ENCODE results near the gene PHACTR2.
"Not testable (repeated sequence)": the region's sequence is repeated elsewhere in the genome, so short reads cannot be mapped to it uniquely, and the experiment has no call there.

Gene PHACTR2

GRCh38 chr6:143677891-143678791, at the start of gene PHACTR2:
Gene PHACTR2 (plus strand): TSS chr6:143677965. CDS start chr6:143678164, 199 bp downstream.
- peak; percentile 75 for DNase-seq

GRCh38 chr6:143629104-143630080, 48.4 kb upstream of the PHACTR2 start:
- DNase-seq, result peak; percentile 11

- not testable (repeated sequence) for DNase-seq
Measured at GRCh38 chr6:143631196-143631595, 46.6 kb upstream of the PHACTR2 start.

- DNase-seq, result no peak
Measured at GRCh38 chr6:143632894-143633293, 44.9 kb upstream of the PHACTR2 start.

DNA sequence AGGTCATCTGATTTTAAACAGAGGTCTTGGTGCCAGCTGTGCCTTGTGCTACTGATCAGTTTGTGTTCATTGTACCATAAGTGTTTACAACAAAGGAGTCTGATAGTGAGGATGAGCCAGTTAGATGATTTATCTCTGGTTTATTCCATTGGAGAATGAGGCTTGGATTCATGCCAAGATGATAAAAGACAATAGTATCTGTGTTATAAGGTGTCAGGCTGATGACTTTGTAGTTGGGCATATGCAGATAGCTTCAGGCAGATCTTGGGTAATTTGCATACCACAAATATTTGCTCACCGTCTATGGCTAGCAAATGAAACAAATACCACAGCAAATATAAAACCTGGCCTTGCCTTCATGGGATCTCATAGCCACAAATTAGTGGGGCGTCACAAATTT, 43.3 kb upstream of the PHACTR2 start:
- peak; percentile 65 for DNase-seq

DNA sequence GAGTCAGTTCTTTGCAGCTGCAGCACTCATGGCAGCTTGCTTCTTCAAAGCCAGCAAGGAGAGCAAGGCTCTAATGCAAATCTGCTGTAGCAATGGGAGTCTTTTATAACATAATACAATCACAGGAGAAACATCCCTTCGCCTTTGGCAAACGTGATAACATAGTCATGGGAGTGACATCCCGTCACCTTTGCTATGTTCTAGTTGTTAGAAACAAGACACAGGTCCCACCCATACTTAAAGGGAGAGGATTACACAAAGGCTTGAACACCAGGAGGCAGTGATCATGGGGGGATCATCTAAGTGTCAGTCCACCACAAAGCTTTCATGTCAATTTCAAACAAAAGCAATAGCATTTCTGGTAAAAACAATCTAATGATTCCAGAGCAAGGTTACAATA, 40.1 kb upstream of the PHACTR2 start:
- no peak for DNase-seq

GRCh38 chr6:143642403-143642802, 35.4 kb upstream of the PHACTR2 start:
- DNase-seq, result no peak

DNA sequence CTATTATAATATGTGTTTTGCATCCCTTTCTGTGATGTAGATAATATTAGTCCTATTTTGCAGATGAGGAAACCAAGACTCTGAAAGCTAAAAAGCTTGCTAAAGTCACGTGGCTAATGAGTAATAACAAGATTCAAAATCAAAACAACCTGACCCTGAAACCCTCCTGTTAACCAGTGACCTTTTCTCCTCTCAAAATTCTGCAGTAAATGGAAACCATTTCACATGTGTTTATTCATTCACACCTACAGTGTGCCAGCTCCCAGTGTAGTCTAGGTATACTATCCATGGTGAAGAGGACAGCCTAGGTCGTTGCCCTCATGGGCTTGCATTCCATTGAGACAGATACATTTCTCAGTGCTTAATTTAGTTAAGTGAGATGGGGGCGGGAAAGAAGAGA, 30.6 kb upstream of the PHACTR2 start:
- no peak for DNase-seq

- no peak for DNase-seq
Measured at GRCh38 chr6:143647732-143648131, 30.0 kb upstream of the PHACTR2 start.

GRCh38 chr6:143649319-143649718, 28.4 kb upstream of the PHACTR2 start:
- not testable (repeated sequence) for DNase-seq

DNA sequence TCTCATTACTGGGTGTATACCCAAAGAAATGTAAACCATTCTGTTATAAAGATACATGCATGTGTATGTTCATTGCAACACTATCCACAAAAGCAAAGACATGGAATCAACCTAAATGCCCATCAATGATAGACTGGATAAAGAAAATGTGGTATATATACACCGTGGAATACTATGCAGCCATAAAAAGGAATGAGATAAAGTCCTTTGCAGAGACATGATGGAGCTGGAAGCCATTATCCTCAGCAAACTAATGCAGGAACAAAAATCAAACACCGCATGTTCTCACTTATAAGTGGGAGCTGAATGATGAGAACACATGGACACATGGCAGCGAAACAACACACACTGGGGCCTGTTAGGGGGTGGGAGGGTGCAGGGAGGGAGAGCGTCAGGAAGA, 26.4 kb upstream of the PHACTR2 start:
- not testable (repeated sequence) for DNase-seq

GRCh38 chr6:143652841-143653331, 24.9 kb upstream of the PHACTR2 start:
- DNase-seq, result no peak

DNA sequence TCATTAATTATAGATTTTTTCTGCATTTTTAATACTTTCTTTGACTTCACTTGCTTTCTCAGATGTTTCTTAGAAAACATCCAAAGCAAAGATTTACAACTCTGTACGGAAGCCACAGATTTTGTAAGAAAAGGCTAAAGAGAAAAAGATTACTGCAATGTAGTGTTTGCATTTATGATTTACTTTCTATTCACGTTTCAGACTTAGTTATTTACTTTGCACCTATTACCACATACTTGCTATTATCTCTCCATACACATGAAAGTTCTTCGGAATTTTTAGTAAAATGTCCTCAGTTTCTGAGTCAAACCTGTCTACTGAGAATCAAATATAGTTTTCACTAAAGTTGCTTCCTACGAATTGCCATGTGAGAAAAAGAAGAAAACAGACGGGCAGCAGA, 22.2 kb upstream of the PHACTR2 start:
- DNase-seq, result no peak

- DNase-seq, result no peak
Measured at GRCh38 chr6:143656026-143656425, 21.7 kb upstream of the PHACTR2 start.

DNA sequence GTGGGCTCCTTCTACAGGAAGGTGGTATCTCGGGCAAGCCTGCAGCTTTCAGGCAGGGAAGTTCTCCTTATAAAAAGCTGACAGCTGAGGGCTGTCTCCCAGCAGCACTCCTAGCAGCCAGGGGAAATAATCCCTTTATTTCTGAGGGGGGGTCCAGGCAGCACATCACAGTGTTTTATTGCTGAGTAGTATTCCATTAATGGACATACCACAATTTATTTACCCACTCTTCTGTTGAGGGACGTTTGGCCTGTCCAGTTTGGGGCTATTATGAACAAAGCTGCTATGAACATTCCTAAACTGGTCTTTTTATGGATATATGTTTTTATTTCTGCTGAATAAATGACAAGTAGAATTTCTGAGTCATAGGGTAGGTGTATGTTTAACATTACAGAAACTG, 20.0 kb upstream of the PHACTR2 start:
- DNase-seq, result no peak

DNA sequence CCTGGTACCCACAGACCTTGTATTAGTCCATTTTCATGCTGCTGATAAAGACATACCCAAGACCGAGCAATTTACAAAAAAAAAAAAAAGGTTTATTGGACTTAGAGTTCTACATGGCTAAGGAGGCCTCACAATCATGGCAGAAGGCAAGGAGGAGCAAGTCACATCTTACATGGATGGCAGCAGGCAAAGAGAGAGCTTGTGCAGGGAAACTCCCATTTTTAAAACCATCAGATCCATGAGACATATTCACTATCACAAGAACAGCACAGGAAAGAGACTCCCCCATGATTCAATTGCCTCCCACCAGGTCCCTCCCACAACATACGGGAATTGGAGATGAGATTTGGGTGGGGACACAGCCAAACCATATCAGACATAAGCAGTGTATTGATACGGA, 17.6 kb upstream of the PHACTR2 start:
- not testable (repeated sequence) for DNase-seq

DNA sequence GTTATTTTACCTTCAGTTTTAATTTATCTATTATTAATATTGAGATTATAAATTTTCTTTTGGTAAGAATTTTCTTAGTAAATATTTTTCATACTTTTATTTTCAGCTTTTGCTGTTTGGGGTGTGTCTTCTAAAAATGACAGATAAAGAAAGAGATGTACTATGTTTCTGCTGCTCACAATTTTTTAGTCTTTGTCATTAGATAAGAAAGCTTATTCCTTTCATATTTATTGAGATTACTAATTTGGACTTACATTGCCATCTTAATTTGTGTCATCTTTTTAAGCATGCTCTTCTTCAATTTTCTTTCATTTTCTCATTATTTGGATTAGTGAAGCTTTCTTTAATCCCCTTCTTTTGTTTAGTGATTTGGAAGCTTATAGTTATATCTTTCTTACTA, 13.6 kb upstream of the PHACTR2 start:
- DNase-seq, result no peak

GRCh38 chr6:143666007-143666406, 11.8 kb upstream of the PHACTR2 start:
- not testable (repeated sequence) for DNase-seq

DNA sequence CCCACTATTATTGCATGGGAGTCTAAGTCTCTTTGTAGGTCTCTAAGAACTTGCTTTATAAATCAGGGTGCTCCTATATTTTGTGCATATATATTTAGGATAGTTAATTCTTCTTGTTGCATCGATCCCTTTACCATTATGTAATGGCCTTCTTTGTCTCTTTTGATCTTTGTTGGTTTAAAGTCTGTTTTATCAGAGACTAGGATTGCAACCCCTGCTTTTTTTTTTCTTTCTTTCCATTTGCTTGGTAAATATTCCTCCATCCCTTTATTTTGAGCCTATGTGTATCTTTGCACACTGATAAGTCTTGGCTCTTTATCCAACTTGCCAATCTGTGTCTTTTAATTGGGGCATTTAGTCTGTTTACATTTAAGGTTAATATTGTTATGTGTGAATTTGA, 8.3 kb upstream of the PHACTR2 start:
- not testable (repeated sequence) for DNase-seq

GRCh38 chr6:143673669-143674068, 4.1 kb upstream of the PHACTR2 start:
- peak; percentile 74 for DNase-seq

- DNase-seq, result no peak
Measured at GRCh38 chr6:143674483-143675381, 3.0 kb upstream of the PHACTR2 start.

DNA sequence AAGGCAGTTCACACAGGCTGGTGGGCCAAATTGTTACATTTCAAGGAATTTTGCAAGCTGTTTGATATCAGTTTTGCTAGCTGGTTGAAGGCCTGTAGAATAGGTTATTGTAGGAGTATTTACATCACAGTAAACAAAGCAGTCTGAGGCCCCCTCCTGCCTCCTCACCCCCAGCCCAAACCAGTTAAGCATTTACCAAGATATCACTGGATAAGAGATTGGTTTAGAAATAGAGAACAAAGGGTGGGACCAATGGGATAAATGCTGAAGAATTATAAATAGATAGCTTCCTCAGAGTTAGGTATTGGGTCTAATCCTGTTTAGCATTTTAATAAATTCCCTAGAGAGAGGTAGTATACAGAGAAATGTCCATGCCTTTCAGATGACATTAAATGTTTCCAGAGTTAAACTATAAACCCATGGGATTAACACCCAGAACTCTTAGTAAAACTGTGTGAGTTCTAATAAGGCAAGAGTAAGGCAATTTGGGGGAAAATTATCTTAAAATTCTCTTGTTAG, 2.3 kb upstream of the PHACTR2 start:
- no peak for DNase-seq
